Vagina (tissue), 2 donors: ENCODE measurements around the gene PPP1R36.

Source experiments
- POLR2A ChIP-seq, 2 donors: fragments of 450-650 bp; IDR thresholded peaks; one replicate each; pipeline ENCODE4 v1.6.1; 2017; ENCODE audit warnings: antibody characterized with exemption in 2 of 2, mild to moderate bottlenecking in 2 of 2, moderate library complexity in 2 of 2
- TF ChIP-seq, protein P1 (sequence below), 3 experiments: fragments of 450-650 bp in 2 of 3; fragments of 200-600 bp in 1 of 3; sonication (generic) in 1 of 3; IDR thresholded peaks; one replicate each; pipeline ENCODE4 v1.5.1; 2017 to 2019; ENCODE audit warnings: antibody characterized with exemption in 3 of 3, mild to moderate bottlenecking in 2 of 3, moderate library complexity in 2 of 3

DNA sequence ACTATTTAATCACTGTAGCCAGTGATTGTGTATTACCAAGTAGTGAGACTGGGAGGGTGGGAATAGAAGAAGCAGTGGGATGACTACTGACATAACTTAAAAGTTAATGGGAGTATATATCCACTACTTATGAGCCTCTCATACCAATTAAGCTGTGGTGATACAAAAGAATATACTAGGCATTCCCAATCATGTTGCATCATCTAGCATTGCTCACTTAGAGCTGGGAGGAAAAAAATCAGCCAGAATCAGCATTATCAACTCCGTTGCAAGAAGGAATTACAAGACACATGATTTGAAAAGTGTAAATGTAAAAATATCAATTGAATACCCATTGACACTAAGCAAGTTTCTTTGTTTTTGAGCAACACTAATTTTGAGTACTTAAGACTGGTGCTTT lies 745 bp upstream of the PPP1R36 start:
- TF ChIP-seq POLR2A (IDR thresholded peaks at IDR 0.05) = no peak
- TF ChIP-seq, protein P1, sequence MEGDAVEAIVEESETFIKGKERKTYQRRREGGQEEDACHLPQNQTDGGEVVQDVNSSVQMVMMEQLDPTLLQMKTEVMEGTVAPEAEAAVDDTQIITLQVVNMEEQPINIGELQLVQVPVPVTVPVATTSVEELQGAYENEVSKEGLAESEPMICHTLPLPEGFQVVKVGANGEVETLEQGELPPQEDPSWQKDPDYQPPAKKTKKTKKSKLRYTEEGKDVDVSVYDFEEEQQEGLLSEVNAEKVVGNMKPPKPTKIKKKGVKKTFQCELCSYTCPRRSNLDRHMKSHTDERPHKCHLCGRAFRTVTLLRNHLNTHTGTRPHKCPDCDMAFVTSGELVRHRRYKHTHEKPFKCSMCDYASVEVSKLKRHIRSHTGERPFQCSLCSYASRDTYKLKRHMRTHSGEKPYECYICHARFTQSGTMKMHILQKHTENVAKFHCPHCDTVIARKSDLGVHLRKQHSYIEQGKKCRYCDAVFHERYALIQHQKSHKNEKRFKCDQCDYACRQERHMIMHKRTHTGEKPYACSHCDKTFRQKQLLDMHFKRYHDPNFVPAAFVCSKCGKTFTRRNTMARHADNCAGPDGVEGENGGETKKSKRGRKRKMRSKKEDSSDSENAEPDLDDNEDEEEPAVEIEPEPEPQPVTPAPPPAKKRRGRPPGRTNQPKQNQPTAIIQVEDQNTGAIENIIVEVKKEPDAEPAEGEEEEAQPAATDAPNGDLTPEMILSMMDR (IDR thresholded peaks at IDR 0.05) = no peak
